ENCODE data around the gene CLCN3. TPM values are rescaled to one million over a fixed set of nuclear protein-coding genes. Genes with fewer than 3 reads are reported as not detected.
"Not testable (repeated sequence)": the region's sequence is repeated elsewhere in the genome, so short reads cannot be mapped to it uniquely, and the experiment has no call there.

CLCN3 gene
- total and polyA plus RNA-seq, 5 experiments from 2014 or later, result 11.2 to 36.1 (median 11.8) TPM

DNA sequence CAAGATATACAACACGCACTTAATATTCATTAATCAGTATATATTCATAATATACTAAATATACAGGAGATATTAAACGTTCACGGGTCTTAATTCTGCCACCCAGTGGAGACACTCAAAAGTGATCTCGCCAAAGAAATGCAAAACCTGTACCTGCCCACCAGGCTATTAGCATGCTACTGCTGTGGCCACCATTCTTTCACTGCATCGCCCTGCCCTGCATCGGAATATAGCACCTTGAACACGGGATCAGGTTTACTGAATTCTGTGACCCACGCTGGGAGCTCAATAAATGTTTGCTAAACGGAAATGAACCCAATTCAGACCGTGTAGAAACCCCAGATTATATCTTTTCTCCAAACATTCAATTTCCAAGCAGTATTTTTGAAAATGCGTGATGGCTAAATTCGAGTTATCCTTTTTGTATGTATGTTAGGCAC lies 840 bp upstream of the CLCN3 start:
- Mint-ChIP-seq H3K4me3 (peak overlapping the region; percentile 89 to 99 (median 96)), H3K27me3 (no peaks in the 10 kb centered on the region), H3K36me3 (no peaks in the 10 kb centered on the region), H3K27ac (peak overlapping the region; percentile 97 to 100 (median 99)), H3K4me1 (peaks cover 16 to 69% (median 56%) of the 10 kb centered on the region in 4 donors), H3K9me3 (no peaks in the 10 kb centered on the region)
- peak in 9 of 10 donors; percentile 13 to 78 (median 62) for DNase-seq
- POLR2A ChIA-PET, result interaction anchor here (0.9 to 3.4 kb wide), 6 partner anchors 8 to 609 kb away, joined by 4 to 20 read pairs (median 6); partner anchors contain the start of genes CBR4, HPF1, MFAP3L and NEK1
- ATAC-seq, result peak; percentile 46 to 49

DNA sequence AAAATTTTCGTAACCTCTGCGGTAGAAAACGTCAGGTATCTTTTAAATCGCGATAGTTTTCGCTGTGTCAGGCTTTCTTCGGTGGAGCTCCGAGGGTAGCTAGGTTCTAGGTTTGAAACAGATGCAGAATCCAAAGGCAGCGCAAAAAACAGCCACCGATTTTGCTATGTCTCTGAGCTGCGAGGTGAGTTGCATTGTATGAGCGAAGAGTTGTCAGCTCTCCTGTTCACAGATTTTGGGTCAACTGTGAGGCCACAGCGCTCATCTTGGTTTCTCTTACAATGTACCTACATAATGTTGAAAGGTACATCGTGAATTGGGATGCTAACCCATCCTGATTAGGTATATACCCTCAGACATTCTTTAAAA lies 486 bp downstream of the CLCN3 start:
- peaks cover 0 to 2% (median 0%) of the 10 kb centered on the region in 3 donors for H3K36me3 Mint-ChIP-seq

DNA sequence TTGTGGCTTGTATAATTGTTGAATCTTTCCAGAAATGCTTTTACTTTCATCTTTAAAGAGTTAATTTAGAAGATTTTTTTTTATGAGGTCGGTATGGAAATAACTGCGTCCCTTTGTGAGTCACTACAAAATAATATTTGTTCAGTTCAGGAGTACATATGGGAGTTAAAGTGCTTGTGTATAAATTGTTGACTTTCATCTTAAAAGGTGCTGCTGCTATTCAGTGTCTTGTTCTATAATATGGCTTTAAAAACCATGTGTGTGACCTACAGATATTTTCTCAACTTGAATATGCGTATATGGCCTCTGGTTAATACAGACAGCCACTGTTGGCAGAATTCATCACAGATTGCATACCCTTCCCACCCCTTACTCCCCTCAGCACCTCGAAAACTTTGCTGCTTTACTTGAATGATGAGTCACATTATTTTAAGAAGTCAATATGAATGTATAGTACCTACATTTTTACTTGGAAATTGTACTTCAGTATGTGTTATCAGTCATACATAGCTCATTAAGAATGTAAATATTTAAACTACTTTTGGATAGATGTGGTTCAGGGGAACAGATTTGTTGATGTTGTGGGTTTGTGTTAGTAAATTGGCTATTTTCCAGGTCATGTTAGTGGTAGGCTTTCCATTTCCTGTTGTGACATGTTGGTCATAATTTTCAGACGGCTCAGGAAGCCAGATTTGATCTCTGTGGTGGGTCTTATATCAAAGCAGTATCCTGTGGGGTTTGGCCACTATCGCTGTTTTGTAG lies 1.5 kb downstream of the CLCN3 start:
- no peaks in the 10 kb centered on the region for H3K27me3 Mint-ChIP-seq
- H3K4me1 Mint-ChIP-seq, result peaks cover 26 to 84% (median 74%) of the 10 kb centered on the region in 4 donors
- H3K36me3 Mint-ChIP-seq, result peaks cover 0 to 2% (median 0%) of the 10 kb centered on the region in 3 donors
- peak in 7 of 10 donors; percentile 23 to 64 (median 51) for DNase-seq
- ATAC-seq, result peak; percentile 7 to 30
- no peaks in the 10 kb centered on the region for H3K9me3 Mint-ChIP-seq
- peak overlapping the region; percentile 67 to 98 (median 80) for H3K4me3 Mint-ChIP-seq
- POLR2A ChIA-PET, result interaction anchor here (2.1 to 3.4 kb wide), 2 partner anchors 11 to 39 kb away, joined by 9 to 20 read pairs; partner anchors contain the start of gene NEK1
- H3K27ac Mint-ChIP-seq, result peak overlapping the region; percentile 80 to 99 (median 94)

More for the DNA sequence above, 486 bp downstream of the CLCN3 start:
- Mint-ChIP-seq H3K27me3 (no peaks in the 10 kb centered on the region), H3K4me3 (peak overlapping the region; percentile 89 to 99 (median 96)), H3K27ac (peak overlapping the region; percentile 97 to 100 (median 99)), H3K4me1 (peaks cover 21 to 74% (median 67%) of the 10 kb centered on the region in 4 donors), H3K9me3 (no peaks in the 10 kb centered on the region)
- peak in 1 of 2 donors; percentile 5 for ATAC-seq
- POLR2A ChIA-PET, result interaction anchor here (1.4 to 3.4 kb wide), 5 partner anchors 10 to 611 kb away, joined by 3 to 20 read pairs (median 8); partner anchors contain the start of genes CBR4, MFAP3L and NEK1
- DNase-seq, result peak in 5 of 10 donors; percentile 12 to 66 (median 30)

DNA sequence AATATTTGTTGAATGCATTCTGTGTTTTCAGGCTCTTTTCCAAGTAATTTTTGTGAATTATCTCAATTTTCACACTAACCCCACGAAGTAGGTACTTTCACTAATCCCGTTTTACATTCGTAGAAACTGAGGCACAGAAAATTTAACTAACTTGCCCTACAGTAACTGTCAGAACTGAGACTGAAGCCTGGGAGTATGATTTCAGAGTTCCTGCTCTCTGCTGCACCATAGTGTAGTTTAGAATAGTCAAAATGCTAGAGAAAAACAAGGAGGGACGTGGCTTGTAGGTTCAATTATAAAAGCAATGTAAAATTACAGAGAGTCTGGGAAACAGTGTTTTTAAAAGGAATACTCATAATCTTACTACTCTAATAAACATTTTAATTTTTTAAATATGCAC lies 2.2 kb downstream of the CLCN3 start:
- Mint-ChIP-seq H3K27me3 (no peaks in the 10 kb centered on the region), H3K4me1 (peaks cover 28 to 83% (median 74%) of the 10 kb centered on the region in 4 donors), H3K36me3 (peaks cover 0 to 2% (median 0%) of the 10 kb centered on the region in 3 donors), H3K4me3 (peak overlapping the region; percentile 34 to 98 (median 80)), H3K27ac (peak overlapping the region; percentile 80 to 99 (median 94)), H3K9me3 (no peaks in the 10 kb centered on the region)
- no peak for ATAC-seq
- DNase-seq, result peak in 1 of 10 donors; percentile 7
- POLR2A ChIA-PET, result interaction anchor here (2.1 to 3.4 kb wide), 2 partner anchors 11 to 38 kb away, joined by 9 to 20 read pairs; partner anchors contain the start of gene NEK1

DNA sequence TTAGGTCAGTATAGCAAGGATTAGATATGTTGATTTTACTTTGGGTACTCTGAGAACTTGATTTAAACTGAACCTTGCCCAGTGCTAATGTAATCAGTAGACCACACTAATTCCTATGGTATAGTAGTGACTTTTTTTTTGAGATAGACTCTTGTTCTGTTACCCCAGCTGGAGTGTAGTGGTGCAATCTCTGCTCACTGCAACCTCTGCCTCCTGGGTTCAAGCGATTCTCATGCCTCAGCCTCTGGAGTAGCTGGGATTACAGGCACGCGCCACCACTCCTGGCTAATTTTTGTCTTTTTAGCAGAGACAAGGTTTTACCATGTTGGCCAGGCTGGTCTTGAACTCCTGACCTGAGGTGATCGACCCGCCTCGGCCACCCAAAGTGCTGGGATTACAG lies 3.6 kb downstream of the CLCN3 start:
- POLR2A ChIA-PET, H3K9me3 Mint-ChIP-seq, H3K36me3 Mint-ChIP-seq, ATAC-seq, H3K27me3 Mint-ChIP-seq, DNase-seq: not testable (repeated sequence)
- Mint-ChIP-seq H3K4me1 (peaks cover 26 to 72% (median 66%) of the 10 kb centered on the region in 4 donors), H3K27ac (peak overlapping the region in 6 of 10 donors; percentile 10 to 99 (median 52)), H3K4me3 (peak overlapping the region in 1 of 10 donors; percentile 62)

DNA sequence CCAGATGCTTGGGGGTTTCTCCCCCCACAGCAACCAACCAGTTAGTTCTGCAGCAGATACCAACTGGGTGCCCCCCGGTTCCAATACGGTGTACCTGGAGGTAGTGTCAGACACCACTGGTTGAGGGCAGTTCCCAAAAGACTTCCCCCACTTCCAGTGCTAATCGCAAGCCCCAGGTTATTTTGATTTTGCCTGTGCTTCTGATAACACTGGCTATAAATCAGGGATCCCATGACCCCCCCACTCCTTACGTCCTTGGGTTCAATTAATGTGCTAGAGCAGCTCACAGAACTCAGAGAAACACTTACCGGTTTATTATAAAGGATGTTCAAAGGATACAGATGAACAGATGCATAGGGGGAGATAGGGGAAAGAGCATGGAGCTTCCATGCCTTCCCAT lies 5.5 kb downstream of the CLCN3 start:
- Mint-ChIP-seq H3K4me3 (no peak overlapping the region), H3K27ac (peak overlapping the region in 8 of 10 donors; percentile 21 to 76 (median 57)), H3K27me3 (no peaks in the 10 kb centered on the region), H3K4me1 (peaks cover 25 to 73% (median 61%) of the 10 kb centered on the region in 4 donors), H3K36me3 (peaks cover 0 to 3% (median 2%) of the 10 kb centered on the region in 3 donors), H3K9me3 (no peaks in the 10 kb centered on the region)
- DNase-seq (no peak), ATAC-seq (no peak)
- POLR2A ChIA-PET, result no interaction called here

DNA sequence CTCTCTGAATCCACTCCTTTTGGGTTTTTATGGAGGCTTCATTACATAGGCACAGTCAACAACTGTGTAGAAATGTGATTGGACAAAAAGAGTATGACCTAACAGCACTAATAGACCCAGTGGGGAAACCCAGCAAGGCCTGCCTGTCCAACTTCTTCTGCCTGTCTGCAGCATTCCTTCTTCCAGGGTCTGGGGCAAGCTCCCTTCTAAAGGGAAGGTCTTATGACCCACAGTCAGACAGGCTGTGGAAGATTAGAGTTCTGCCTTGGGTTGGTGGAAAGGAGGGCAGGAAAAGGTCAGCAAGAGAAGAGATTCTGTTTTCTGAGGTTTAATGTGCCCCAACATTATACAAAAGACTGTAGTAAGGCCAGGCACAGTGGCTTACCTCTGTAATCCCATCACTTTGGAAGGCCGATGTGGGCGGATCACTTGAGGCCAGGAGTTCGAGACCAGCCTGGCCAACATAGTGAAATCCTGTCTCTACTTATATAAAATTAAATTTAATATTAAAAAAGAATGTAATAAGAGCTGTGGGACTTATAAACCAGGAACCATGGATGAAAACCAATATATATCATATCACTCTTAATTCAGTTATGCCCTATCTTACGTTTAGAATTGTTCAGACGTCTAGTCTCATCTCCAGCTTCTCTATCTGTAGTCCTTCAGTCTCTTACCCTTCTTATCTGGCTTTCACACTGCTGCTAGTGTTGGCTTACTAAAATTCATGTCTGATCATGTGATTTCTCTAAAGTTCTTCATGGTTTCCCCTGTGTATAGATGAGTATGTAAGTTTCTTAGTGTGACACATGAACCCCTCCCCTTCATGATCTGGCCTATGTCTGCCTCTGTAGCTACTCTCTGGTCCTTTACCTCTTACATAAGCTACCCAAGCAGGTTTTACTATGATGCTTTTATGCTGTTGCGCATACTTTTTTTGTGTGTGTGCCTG lies 6.2 kb downstream of the CLCN3 start:
- Mint-ChIP-seq H3K27ac (peak overlapping the region; percentile 21 to 81 (median 48)), H3K36me3 (peaks cover 0 to 8% (median 2%) of the 10 kb centered on the region in 3 donors), H3K27me3 (no peaks in the 10 kb centered on the region), H3K4me3 (no peak overlapping the region), H3K4me1 (peaks cover 25 to 67% (median 58%) of the 10 kb centered on the region in 4 donors), H3K9me3 (no peaks in the 10 kb centered on the region)
- ATAC-seq (peak in 1 of 2 donors; percentile 29), DNase-seq (no peak)
- POLR2A ChIA-PET, result interaction anchor here (1.0 to 1.3 kb wide), 2 partner anchors 8 to 14 kb away, joined by 3 to 6 read pairs; partner anchors contain the start of gene NEK1

DNA sequence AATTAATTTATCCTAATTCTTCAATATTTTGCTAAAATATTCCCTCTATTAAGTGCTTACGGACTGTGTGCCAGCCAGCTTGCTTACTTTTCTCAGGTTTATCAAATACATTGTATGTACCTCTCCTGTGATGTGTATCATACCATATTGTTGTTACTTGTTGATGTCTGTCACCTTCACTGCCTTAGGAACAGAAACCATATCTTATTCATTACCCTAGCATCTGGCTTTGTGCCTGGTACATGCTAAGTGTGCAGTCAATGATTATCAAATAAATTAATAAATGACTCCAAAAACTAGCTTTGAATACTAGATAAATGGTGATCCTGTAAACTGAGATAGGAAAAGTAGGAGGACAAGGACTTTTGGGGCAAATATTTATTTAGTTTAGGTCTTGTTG lies 6.9 kb downstream of the CLCN3 start:
- no peak overlapping the region for H3K4me3 Mint-ChIP-seq
- peaks cover 0 to 8% (median 2%) of the 10 kb centered on the region in 3 donors for H3K36me3 Mint-ChIP-seq
- peak overlapping the region in 6 of 10 donors; percentile 20 to 81 (median 40) for H3K27ac Mint-ChIP-seq
- no peaks in the 10 kb centered on the region for H3K27me3 Mint-ChIP-seq
- POLR2A ChIA-PET, result interaction anchor here (1.0 to 1.3 kb wide), 2 partner anchors 9 to 15 kb away, joined by 3 to 6 read pairs; partner anchors contain the start of gene NEK1
- peaks cover 23 to 64% (median 57%) of the 10 kb centered on the region in 4 donors for H3K4me1 Mint-ChIP-seq
- no peaks in the 10 kb centered on the region for H3K9me3 Mint-ChIP-seq
- no peak for DNase-seq
- ATAC-seq, result no peak

DNA sequence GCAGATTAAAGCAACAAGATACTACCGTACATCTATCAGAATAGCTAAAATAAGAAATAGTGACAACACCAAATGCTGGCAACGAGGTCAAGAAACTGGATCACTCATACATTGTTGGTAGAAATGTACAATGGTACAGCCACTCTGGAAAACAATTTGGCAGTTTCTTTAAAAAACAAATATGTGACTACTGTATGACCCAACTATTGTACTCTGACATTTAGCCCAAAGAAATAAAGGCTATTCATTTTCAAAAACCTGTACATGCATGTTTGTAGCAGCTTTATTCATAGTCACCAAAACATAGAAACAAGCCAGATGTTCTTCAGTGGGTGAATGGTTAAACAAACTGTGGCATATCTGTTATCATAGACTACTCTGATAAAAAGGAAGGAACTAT lies 8.2 kb downstream of the CLCN3 start:
- ATAC-seq (no peak), DNase-seq (no peak)
- H3K4me3 Mint-ChIP-seq, result no peak overlapping the region
- H3K4me1 Mint-ChIP-seq, result peaks cover 22 to 58% (median 44%) of the 10 kb centered on the region in 4 donors
- H3K27ac Mint-ChIP-seq, result peak overlapping the region in 3 of 10 donors; percentile 21 to 61 (median 28)
- H3K36me3 Mint-ChIP-seq, result peaks cover 0 to 8% (median 2%) of the 10 kb centered on the region in 3 donors
- H3K9me3 Mint-ChIP-seq, result no peaks in the 10 kb centered on the region
- H3K27me3 Mint-ChIP-seq, result no peaks in the 10 kb centered on the region
- POLR2A ChIA-PET, result no interaction called here

DNA sequence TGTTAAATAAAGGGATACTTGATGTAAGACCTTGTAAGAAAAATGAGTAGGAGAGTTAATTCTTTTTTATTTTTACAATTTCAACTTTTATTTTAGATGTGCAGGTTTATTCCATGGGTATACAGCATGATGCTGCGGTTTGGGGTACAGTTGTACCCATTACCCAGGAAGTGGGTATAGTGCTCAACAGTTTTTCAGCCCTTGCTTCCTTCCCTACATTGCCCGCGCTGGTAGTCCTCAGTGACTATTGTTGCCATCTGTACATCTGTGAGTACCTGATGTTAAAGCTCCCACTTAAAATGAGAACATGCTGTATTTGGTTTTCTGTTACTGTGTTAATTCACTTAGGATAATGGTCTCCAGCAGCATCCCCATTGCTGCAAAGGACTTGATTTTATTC lies 9.7 kb downstream of the CLCN3 start:
- H3K9me3 Mint-ChIP-seq, result no peaks in the 10 kb centered on the region
- peaks cover 20 to 54% (median 42%) of the 10 kb centered on the region in 4 donors for H3K4me1 Mint-ChIP-seq
- H3K27me3 Mint-ChIP-seq, result no peaks in the 10 kb centered on the region
- POLR2A ChIA-PET, result no interaction called here
- H3K27ac Mint-ChIP-seq, result peak overlapping the region in 4 of 10 donors; percentile 19 to 78 (median 54)
- ATAC-seq (no peak), DNase-seq (no peak)
- no peak overlapping the region for H3K4me3 Mint-ChIP-seq
- peaks cover 0 to 10% (median 2%) of the 10 kb centered on the region in 3 donors for H3K36me3 Mint-ChIP-seq

DNA sequence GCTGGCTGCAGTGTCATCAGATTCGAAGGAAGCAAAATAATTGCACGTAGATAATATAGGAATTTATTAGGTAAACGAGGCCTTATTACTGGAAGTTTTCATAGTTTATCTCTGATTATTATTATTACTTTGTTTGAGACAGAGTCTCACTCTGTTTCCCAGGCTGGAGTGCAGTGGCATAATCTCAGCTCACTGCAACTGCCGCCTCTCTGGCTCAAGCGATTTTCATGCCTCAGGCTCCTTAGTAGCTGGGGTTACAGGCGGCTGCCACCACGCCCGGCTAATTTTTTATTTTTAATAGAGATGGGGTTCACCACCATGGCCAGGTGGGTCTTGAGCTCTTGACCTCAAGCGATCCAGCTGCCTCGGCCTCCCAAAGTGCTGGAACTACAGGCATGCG lies 12.5 kb downstream of the CLCN3 start:
- Mint-ChIP-seq H3K4me3 (no peak overlapping the region), H3K27ac (peak overlapping the region in 1 of 10 donors; percentile 47), H3K9me3 (no peaks in the 10 kb centered on the region), H3K36me3 (peaks cover 0 to 33% (median 8%) of the 10 kb centered on the region in 3 donors), H3K4me1 (peaks cover 10 to 39% (median 30%) of the 10 kb centered on the region in 4 donors), H3K27me3 (no peaks in the 10 kb centered on the region)
- POLR2A ChIA-PET, result no interaction called here
- no peak for ATAC-seq
- DNase-seq, result no peak

DNA sequence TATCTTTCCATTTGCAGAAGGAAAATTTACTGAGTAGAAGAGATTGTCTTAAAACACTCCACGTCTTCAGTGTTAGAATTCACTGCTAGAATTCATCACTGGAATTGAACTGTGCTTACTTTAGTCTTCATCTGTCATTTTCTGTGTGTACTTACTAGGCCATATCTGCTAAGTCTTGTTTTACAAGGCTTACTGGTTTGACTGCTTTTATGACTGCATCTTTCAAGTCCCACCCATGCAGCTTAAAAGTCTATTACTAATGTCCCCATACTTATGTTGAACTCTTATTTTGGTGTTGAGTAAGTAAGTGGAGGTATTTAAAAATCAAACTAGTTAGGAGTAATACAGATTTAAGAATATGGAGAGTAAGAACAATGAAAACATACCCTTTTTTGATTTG lies 14.6 kb downstream of the CLCN3 start:
- Mint-ChIP-seq H3K4me3 (no peak overlapping the region), H3K36me3 (peaks cover 6 to 53% (median 17%) of the 10 kb centered on the region in 3 donors), H3K4me1 (peaks cover 12 to 38% (median 25%) of the 10 kb centered on the region in 4 donors), H3K27me3 (no peaks in the 10 kb centered on the region), H3K9me3 (no peaks in the 10 kb centered on the region), H3K27ac (peak overlapping the region in 3 of 10 donors; percentile 12 to 68 (median 23))
- ATAC-seq (no peak), DNase-seq (no peak)
- POLR2A ChIA-PET, result no interaction called here

All from naive thymus-derived CD8-positive, alpha-beta T cell (primary cell).